HAP-1 (cell line): Measurements from ENCODE around the gene AGPAT1.
"Not testable (repeated sequence)": the region's sequence is repeated elsewhere in the genome, so short reads cannot be mapped to it uniquely, and the experiment has no call there.

Source experiments
- DNase-seq, 2 experiments: peaks; one replicate each; pipeline ENCODE4 v3.0.0-alpha.2; 2016 to 2020; ENCODE audit warnings: low spot score in 2 of 2
- H3K27me3 ChIP-seq: fragments of 250-450 bp; sonication (Bioruptor Pico); 2 replicates; pipeline ENCODE4 v1.5.1; 2020; ENCODE audit warnings: low read depth, mild to moderate bottlenecking, moderate library complexity
- H3K36me3 ChIP-seq: fragments of 250-450 bp; sonication (Bioruptor Pico); replicated peaks from 2 replicates; pipeline ENCODE4 v1.5.1; 2020; ENCODE audit warnings: mild to moderate bottlenecking
- H3K4me1 ChIP-seq: fragments of 250-450 bp; sonication (Bioruptor Pico); 2 replicates; pipeline ENCODE4 v1.5.1; 2020; ENCODE audit warnings: mild to moderate bottlenecking
- H3K4me3 ChIP-seq: fragments of 250-450 bp; sonication (Bioruptor Pico); 2 replicates; pipeline ENCODE4 v1.5.1; 2020; ENCODE audit warnings: mild to moderate bottlenecking, moderate library complexity
- H3K9me3 ChIP-seq: fragments of 250-450 bp; sonication (Bioruptor Pico); 2 replicates; pipeline ENCODE4 v1.5.1; 2020; ENCODE audit warnings: mild to moderate bottlenecking, moderate library complexity
- in situ Hi-C: fragments of 300-500 bp; cut with MboI; formaldehyde crosslinking; loops from 3 replicates; pipeline ENCODE4 v1.14.3; 2020; ENCODE audit warnings: low sequenced_read_pairs, inconsistent platforms, mixed read lengths

Gene AGPAT1

GRCh38 chr6:32187009-32187709, 11.3 kb upstream of the AGPAT1 start:
- Histone ChIP-seq H3K9me3 (no peaks in the 10 kb centered on the region), H3K4me1 (peaks cover 5% of the 10 kb centered on the region; the same call in 1 of the 2 replicates), H3K4me3 (no peak overlapping the region), H3K27me3 (no peaks in the 10 kb centered on the region), H3K36me3 (peaks cover 31% of the 10 kb centered on the region)
- in situ Hi-C loops: no loop called here
- DNase-seq: no peak

- H3K9me3 ChIP-seq, H3K4me3 ChIP-seq, H3K4me1 ChIP-seq, in situ Hi-C loops, H3K27me3 ChIP-seq, DNase-seq: not testable (repeated sequence)
- peaks cover 32% of the 10 kb centered on the region for H3K36me3 ChIP-seq
These were observed 10.4 kb upstream of the AGPAT1 start for GRCh38 chr6:32186151-32186840.

- H3K9me3 ChIP-seq, H3K4me1 ChIP-seq, H3K4me3 ChIP-seq, in situ Hi-C loops, H3K27me3 ChIP-seq: not testable (repeated sequence)
- peak; percentile 29 to 79 for DNase-seq
- peaks cover 38% of the 10 kb centered on the region for H3K36me3 ChIP-seq
These were observed 9.8 kb upstream of the AGPAT1 start for GRCh38 chr6:32185681-32186131.

- peaks cover 3% of the 10 kb centered on the region; the same call in 1 of the 2 replicates for H3K4me1 ChIP-seq
These were observed 8.3 kb upstream of the AGPAT1 start, which contains the start of gene AGER for GRCh38 chr6:32184084-32184640. Gene AGER (minus strand): TSS chr6:32184253. CDS start chr6:32184222, 31 bp downstream.

GRCh38 chr6:32183483-32184083, 7.7 kb upstream of the AGPAT1 start:
- in situ Hi-C loops: no loop called here
- peaks cover 45% of the 10 kb centered on the region for H3K36me3 ChIP-seq

More at GRCh38 chr6:32184084-32184640, 8.3 kb upstream of the AGPAT1 start, which contains the start of gene AGER:
- in situ Hi-C loops: no loop called here
- Histone ChIP-seq H3K36me3 (peaks cover 45% of the 10 kb centered on the region), H3K9me3 (no peaks in the 10 kb centered on the region), H3K4me3 (no peak within 1 kb of the TSS), H3K27me3 (no peaks in the 10 kb centered on the region)
- DNase-seq: no peak

GRCh38 chr6:32183030-32183429, 7.1 kb upstream of the AGPAT1 start:
- Histone ChIP-seq H3K36me3 (peaks cover 40% of the 10 kb centered on the region), H3K9me3 (no peaks in the 10 kb centered on the region), H3K4me3 (no peak overlapping the region), H3K4me1 (no peaks in the 10 kb centered on the region), H3K27me3 (no peaks in the 10 kb centered on the region)
- no peak for DNase-seq
- in situ Hi-C loops: no loop called here

More at GRCh38 chr6:32183483-32184083, 7.7 kb upstream of the AGPAT1 start:
- H3K4me1 ChIP-seq: peaks cover 1% of the 10 kb centered on the region; the same call in 1 of the 2 replicates
- H3K4me3 ChIP-seq: no peak overlapping the region
- no peaks in the 10 kb centered on the region for H3K9me3 ChIP-seq
- no peak for DNase-seq
- H3K27me3 ChIP-seq: no peaks in the 10 kb centered on the region

GRCh38 chr6:32182555-32182981, 6.7 kb upstream of the AGPAT1 start:
- in situ Hi-C loops: no loop called here
- Histone ChIP-seq H3K27me3 (no peaks in the 10 kb centered on the region), H3K9me3 (no peaks in the 10 kb centered on the region), H3K4me3 (no peak overlapping the region), H3K4me1 (no peaks in the 10 kb centered on the region), H3K36me3 (peaks cover 35% of the 10 kb centered on the region)
- DNase-seq: no peak

- Histone ChIP-seq H3K27me3 (no peaks in the 10 kb centered on the region), H3K4me3 (no peak overlapping the region), H3K36me3 (peaks cover 30% of the 10 kb centered on the region), H3K9me3 (no peaks in the 10 kb centered on the region), H3K4me1 (peaks cover 4% of the 10 kb centered on the region; the same call in 1 of the 2 replicates)
- DNase-seq: no peak
- in situ Hi-C loops: no loop called here
These were observed 6.1 kb upstream of the AGPAT1 start for GRCh38 chr6:32181915-32182529.

GRCh38 chr6:32181148-32181702, 5.3 kb upstream of the AGPAT1 start:
- peaks cover 12% of the 10 kb centered on the region for H3K4me1 ChIP-seq
- peaks cover 22% of the 10 kb centered on the region for H3K36me3 ChIP-seq
- H3K27me3 ChIP-seq: no peaks in the 10 kb centered on the region
- no peaks in the 10 kb centered on the region for H3K9me3 ChIP-seq
- H3K4me3 ChIP-seq: no peak overlapping the region
- in situ Hi-C loops: no loop called here
- no peak for DNase-seq

- no peak overlapping the region for H3K4me3 ChIP-seq
- DNase-seq: no peak
- H3K36me3 ChIP-seq: peaks cover 19% of the 10 kb centered on the region
- no peaks in the 10 kb centered on the region for H3K27me3 ChIP-seq
- in situ Hi-C loops: no loop called here
- peaks cover 18% of the 10 kb centered on the region for H3K4me1 ChIP-seq
- H3K9me3 ChIP-seq: no peaks in the 10 kb centered on the region
These were observed 4.0 kb upstream of the AGPAT1 start for GRCh38 chr6:32179766-32180405.

GRCh38 chr6:32178547-32179440, 2.9 kb upstream of the AGPAT1 start:
- H3K27me3 ChIP-seq: no peaks in the 10 kb centered on the region
- H3K4me3 ChIP-seq: peak overlapping the region; percentile 86
- H3K9me3 ChIP-seq: no peaks in the 10 kb centered on the region
- in situ Hi-C loops: no loop called here
- no peak for DNase-seq
- peaks cover 19% of the 10 kb centered on the region for H3K4me1 ChIP-seq
- H3K36me3 ChIP-seq: peaks cover 15% of the 10 kb centered on the region
